NT2/D1 (cell line): ENCODE results near the gene PRKG1.

Experiments used
- SUZ12 ChIP-seq: IDR thresholded peaks from 2 replicates; pipeline ENCODE4 v1.6.1; 2011; ENCODE audit not compliant: insufficient read length, insufficient read depth; ENCODE audit errors: extremely low read depth
- YY1 ChIP-seq: IDR thresholded peaks from 2 replicates; pipeline ENCODE4 v1.6.1; 2011; ENCODE audit not compliant: insufficient read length, insufficient read depth
- ZNF274 ChIP-seq: IDR thresholded peaks from 2 replicates; pipeline ENCODE4 v1.6.1; 2011; ENCODE audit warnings: mild to moderate bottlenecking, low read depth, low read length

GRCh38 chr10:52269233-52269632 is 1194.9 kb downstream of the PRKG1 start:
- TF ChIP-seq SUZ12 = no peak
- no peak for TF ChIP-seq ZNF274
- no peak for TF ChIP-seq YY1
